HEK293 (cell line): Measurements from ENCODE around the gene CMKLR1.

Experiments
- CTCF ChIA-PET: fragments of 350-600 bp; formaldehyde crosslinking; extraction: SDS; loops from one replicate; lab custom pipeline; 2021; ENCODE audit warnings: antibody characterized with exemption; lab: Yijun Ruan, JAX
- POLR2A ChIA-PET: fragments of 300-600 bp; formaldehyde crosslinking; extraction: SDS; loops from one replicate; lab custom pipeline; 2020; ENCODE audit warnings: antibody characterized with exemption, inconsistent platforms; lab: Yijun Ruan, JAX
- H3K27ac ChIP-seq: fragments of 200-500 bp; sonication (Bioruptor generic); 2 replicates; pipeline ENCODE4 v1.5.1; 2014; ENCODE audit warnings: low read depth, low read length, control low read depth, inconsistent platforms; ENCODE audit errors: extremely low read depth
- H3K36me3 ChIP-seq, 2 experiments: fragments of 200-500 bp in 1 of 2; sonication (Bioruptor generic) in 1 of 2; 1 replicate in 1 of 2; 2 replicates in 1 of 2; pipeline ENCODE4 v1.5.1; 2014 to 2017; ENCODE audit warnings: inconsistent platforms in 2 of 2, low read length in 2 of 2; ENCODE audit not compliant: control insufficient read depth in 2 of 2, insufficient read depth in 1 of 2
- H3K4me1 ChIP-seq: fragments of 200-500 bp; sonication (Bioruptor generic); 2 replicates; pipeline ENCODE4 v1.5.1; 2014; ENCODE audit warnings: mild to moderate bottlenecking, low read length, inconsistent platforms; ENCODE audit not compliant: control insufficient read depth, insufficient read depth
- H3K4me3 ChIP-seq: 2 replicates; pipeline ENCODE4 v1.5.1; 2011; ENCODE audit warnings: low read depth, mild to moderate bottlenecking, control low read depth, low read length, moderate library complexity
- H3K9me3 ChIP-seq: fragments of 200-500 bp; sonication (Bioruptor generic); 2 replicates; pipeline ENCODE4 v1.5.1; 2014; ENCODE audit warnings: low read depth, low read length, inconsistent platforms; ENCODE audit not compliant: control insufficient read depth, insufficient read depth
- EGR2 ChIP-seq: fragments of 450-650 bp; formaldehyde crosslinking; IDR thresholded peaks from 2 replicates; pipeline ENCODE4 v1.5.1; 2016; ENCODE audit warnings: low read depth, missing biosample characterization, missing genetic modification characterization
- HOXC10 ChIP-seq: sonication (generic); formaldehyde crosslinking; IDR thresholded peaks from 2 replicates; pipeline ENCODE4 v1.8.1; 2023; ENCODE audit warnings: mild to moderate bottlenecking, missing genetic modification reagents
- HOXD13 ChIP-seq: sonication (generic); formaldehyde crosslinking; IDR thresholded peaks from 2 replicates; pipeline ENCODE4 v1.8.0; 2022; ENCODE audit warnings: missing genetic modification reagents, borderline replicate concordance
- MYNN ChIP-seq: fragments of 450-650 bp; formaldehyde crosslinking; IDR thresholded peaks from 2 replicates; pipeline ENCODE4 v1.5.1; 2016; ENCODE audit warnings: missing biosample characterization, missing genetic modification characterization, borderline replicate concordance
- RBAK ChIP-seq: fragments of 450-650 bp; formaldehyde crosslinking; IDR thresholded peaks from 2 replicates; pipeline ENCODE4 v1.5.1; 2016; ENCODE audit warnings: missing biosample characterization, missing genetic modification characterization
- SCRT1 ChIP-seq: fragments of 450-650 bp; formaldehyde crosslinking; IDR thresholded peaks from 2 replicates; pipeline ENCODE4 v1.5.1; 2016; ENCODE audit warnings: missing biosample characterization, missing genetic modification characterization, borderline replicate concordance
- YY2 ChIP-seq: fragments of 450-650 bp; formaldehyde crosslinking; IDR thresholded peaks from 2 replicates; pipeline ENCODE4 v1.5.1; 2016; ENCODE audit warnings: missing biosample characterization, missing genetic modification characterization
- ZNF114 ChIP-seq: fragments of 450-650 bp; formaldehyde crosslinking; IDR thresholded peaks from 2 replicates; pipeline ENCODE4 v1.5.0; 2017; ENCODE audit warnings: missing biosample characterization, missing genetic modification characterization
- ZNF2 ChIP-seq: fragments of 450-650 bp; formaldehyde crosslinking; IDR thresholded peaks from 2 replicates; pipeline ENCODE4 v1.5.1; 2016; ENCODE audit warnings: missing biosample characterization, missing genetic modification characterization
- ZNF266 ChIP-seq: fragments of 450-650 bp; formaldehyde crosslinking; IDR thresholded peaks from 2 replicates; pipeline ENCODE4 v1.5.1; 2016; ENCODE audit warnings: missing biosample characterization, missing genetic modification characterization, low read depth
- ZNF311 ChIP-seq: fragments of 450-650 bp; formaldehyde crosslinking; IDR thresholded peaks from 2 replicates; pipeline ENCODE4 v1.5.1; 2017; ENCODE audit warnings: missing biosample characterization, missing genetic modification characterization, borderline replicate concordance
- ZNF37A ChIP-seq: fragments of 450-650 bp; IDR thresholded peaks from 2 replicates; pipeline ENCODE4 v1.5.1; 2018; ENCODE audit warnings: missing biosample characterization, missing genetic modification characterization
- ZNF529 ChIP-seq: fragments of 450-650 bp; formaldehyde crosslinking; IDR thresholded peaks from 2 replicates; pipeline ENCODE4 v1.5.1; 2017; ENCODE audit warnings: missing genetic modification characterization, missing biosample characterization; ENCODE audit not compliant: insufficient replicate concordance
- ZNF561 ChIP-seq: fragments of 450-650 bp; IDR thresholded peaks from 2 replicates; pipeline ENCODE4 v1.5.1; 2018; ENCODE audit warnings: missing biosample characterization, missing genetic modification characterization, borderline replicate concordance
- ZNF654 ChIP-seq: fragments of 450-650 bp; formaldehyde crosslinking; IDR thresholded peaks from 2 replicates; pipeline ENCODE4 v1.5.1; 2016; ENCODE audit warnings: low read depth, missing biosample characterization, missing genetic modification characterization
- ZNF707 ChIP-seq: fragments of 450-650 bp; formaldehyde crosslinking; IDR thresholded peaks from 2 replicates; pipeline ENCODE4 v1.5.1; 2016; ENCODE audit warnings: missing biosample characterization, missing genetic modification characterization
- ZNF76 ChIP-seq: fragments of 450-650 bp; formaldehyde crosslinking; IDR thresholded peaks from 2 replicates; pipeline ENCODE4; 2016; ENCODE audit warnings: low read depth, missing biosample characterization, missing genetic modification characterization, borderline replicate concordance
- TF ChIP-seq, protein P1 (sequence below): fragments of 450-650 bp; IDR thresholded peaks from 2 replicates; pipeline ENCODE4 v1.5.1; 2018; ENCODE audit warnings: missing biosample characterization, mild to moderate bottlenecking, missing genetic modification characterization
- TF ChIP-seq, protein P2 (sequence below): fragments of 450-650 bp; formaldehyde crosslinking; IDR thresholded peaks from 2 replicates; pipeline ENCODE4 v1.5.1; 2016; ENCODE audit warnings: missing biosample characterization, missing genetic modification characterization, borderline replicate concordance
- TF ChIP-seq, protein P3 (sequence below): fragments of 450-650 bp; formaldehyde crosslinking; IDR thresholded peaks from 2 replicates; pipeline ENCODE4 v1.5.1; 2016; ENCODE audit warnings: missing biosample characterization, missing genetic modification characterization

Gene CMKLR1

DNA sequence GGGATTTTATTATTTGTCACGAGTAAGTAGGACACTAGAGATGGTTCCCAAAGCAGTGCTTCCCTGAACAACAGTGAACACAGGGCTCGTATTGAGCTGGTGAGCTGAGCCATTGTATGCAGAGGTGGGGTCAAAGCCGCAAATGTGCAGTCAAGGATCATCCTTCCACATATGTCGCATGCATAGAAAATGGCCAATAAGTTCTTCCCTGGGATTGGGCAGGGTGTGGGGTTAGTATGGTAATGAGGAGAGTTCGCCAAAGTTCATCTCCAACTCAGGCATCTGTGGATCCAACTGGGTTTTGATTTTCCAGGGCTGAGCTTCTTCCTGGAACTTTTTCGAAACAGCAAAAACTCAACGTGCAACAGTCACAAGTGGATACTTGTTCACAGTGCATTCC is 86.6 kb downstream of the CMKLR1 start:
- Histone ChIP-seq H3K27ac (no peak overlapping the region), H3K9me3 (no peaks in the 10 kb centered on the region), H3K4me1 (no peaks in the 10 kb centered on the region)
- CTCF ChIA-PET: no interaction called here
- POLR2A ChIA-PET: no interaction called here
- no peak for TF ChIP-seq ZNF2 (tag by site-specific recombination)
- TF ChIP-seq SCRT1 (tag by site-specific recombination): no peak
- TF ChIP-seq, protein P1, sequence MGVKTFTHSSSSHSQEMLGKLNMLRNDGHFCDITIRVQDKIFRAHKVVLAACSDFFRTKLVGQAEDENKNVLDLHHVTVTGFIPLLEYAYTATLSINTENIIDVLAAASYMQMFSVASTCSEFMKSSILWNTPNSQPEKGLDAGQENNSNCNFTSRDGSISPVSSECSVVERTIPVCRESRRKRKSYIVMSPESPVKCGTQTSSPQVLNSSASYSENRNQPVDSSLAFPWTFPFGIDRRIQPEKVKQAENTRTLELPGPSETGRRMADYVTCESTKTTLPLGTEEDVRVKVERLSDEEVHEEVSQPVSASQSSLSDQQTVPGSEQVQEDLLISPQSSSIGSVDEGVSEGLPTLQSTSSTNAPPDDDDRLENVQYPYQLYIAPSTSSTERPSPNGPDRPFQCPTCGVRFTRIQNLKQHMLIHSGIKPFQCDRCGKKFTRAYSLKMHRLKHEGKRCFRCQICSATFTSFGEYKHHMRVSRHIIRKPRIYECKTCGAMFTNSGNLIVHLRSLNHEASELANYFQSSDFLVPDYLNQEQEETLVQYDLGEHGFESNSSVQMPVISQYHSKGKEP (tag by site-specific recombination): no peak
- TF ChIP-seq, protein P2, sequence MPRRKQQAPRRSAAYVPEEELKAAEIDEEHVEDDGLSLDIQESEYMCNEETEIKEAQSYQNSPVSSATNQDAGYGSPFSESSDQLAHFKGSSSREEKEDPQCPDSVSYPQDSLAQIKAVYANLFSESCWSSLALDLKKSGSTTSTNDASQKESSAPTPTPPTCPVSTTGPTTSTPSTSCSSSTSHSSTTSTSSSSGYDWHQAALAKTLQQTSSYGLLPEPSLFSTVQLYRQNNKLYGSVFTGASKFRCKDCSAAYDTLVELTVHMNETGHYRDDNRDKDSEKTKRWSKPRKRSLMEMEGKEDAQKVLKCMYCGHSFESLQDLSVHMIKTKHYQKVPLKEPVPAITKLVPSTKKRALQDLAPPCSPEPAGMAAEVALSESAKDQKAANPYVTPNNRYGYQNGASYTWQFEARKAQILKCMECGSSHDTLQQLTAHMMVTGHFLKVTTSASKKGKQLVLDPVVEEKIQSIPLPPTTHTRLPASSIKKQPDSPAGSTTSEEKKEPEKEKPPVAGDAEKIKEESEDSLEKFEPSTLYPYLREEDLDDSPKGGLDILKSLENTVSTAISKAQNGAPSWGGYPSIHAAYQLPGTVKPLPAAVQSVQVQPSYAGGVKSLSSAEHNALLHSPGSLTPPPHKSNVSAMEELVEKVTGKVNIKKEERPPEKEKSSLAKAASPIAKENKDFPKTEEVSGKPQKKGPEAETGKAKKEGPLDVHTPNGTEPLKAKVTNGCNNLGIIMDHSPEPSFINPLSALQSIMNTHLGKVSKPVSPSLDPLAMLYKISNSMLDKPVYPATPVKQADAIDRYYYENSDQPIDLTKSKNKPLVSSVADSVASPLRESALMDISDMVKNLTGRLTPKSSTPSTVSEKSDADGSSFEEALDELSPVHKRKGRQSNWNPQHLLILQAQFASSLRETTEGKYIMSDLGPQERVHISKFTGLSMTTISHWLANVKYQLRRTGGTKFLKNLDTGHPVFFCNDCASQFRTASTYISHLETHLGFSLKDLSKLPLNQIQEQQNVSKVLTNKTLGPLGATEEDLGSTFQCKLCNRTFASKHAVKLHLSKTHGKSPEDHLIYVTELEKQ (tag by site-specific recombination): no peak
- no peak for TF ChIP-seq HOXC10
- TF ChIP-seq YY2: no peak
- TF ChIP-seq, all 188 proteins: peak for 0
- Histone ChIP-seq H3K4me3 (no peak overlapping the region), H3K36me3 (no peaks in the 10 kb centered on the region)

DNA sequence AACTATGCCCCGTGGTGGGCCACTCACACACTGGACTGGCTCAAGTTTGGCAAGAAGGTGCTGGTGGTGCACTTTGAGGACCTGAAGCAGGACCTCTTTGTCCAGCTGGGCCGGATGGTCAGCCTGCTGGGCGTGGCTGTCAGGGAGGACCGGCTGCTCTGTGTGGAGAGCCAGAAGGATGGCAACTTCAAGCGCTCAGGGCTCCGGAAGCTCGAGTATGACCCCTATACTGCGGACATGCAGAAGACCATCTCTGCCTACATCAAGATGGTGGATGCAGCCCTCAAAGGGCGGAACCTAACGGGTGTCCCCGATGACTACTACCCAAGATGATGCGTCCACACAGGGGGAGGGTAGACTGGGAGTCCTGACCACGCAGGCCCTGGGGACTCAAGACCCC is 91.1 kb downstream of the CMKLR1 start:
- POLR2A ChIA-PET: no interaction called here
- Histone ChIP-seq H3K27ac (no peak overlapping the region), H3K4me1 (no peaks in the 10 kb centered on the region), H3K9me3 (no peaks in the 10 kb centered on the region), H3K4me3 (no peak overlapping the region), H3K36me3 (no peaks in the 10 kb centered on the region)
- TF ChIP-seq ZNF561 (tag by site-specific recombination) (no peak), ZNF76 (tag by site-specific recombination) (no peak)
- CTCF ChIA-PET: interaction anchor here (1.1 kb wide), 1 partner anchor 11 kb away, joined by 4 read pairs; no protein-coding TSS in a partner anchor

- H3K9me3 ChIP-seq: no peaks in the 10 kb centered on the region
- ChIA-PET CTCF (interaction anchor here (1.1 to 1.5 kb wide), 3 partner anchors 10 to 335 kb away, joined by 3 to 4 read pairs (median 4); no protein-coding TSS in a partner anchor), POLR2A (no interaction called here)
- no peak overlapping the region for H3K4me3 ChIP-seq
- H3K4me1 ChIP-seq: no peaks in the 10 kb centered on the region
- H3K36me3 ChIP-seq: no peaks in the 10 kb centered on the region
- H3K27ac ChIP-seq: no peak overlapping the region
- TF ChIP-seq ZNF707 (tag by site-specific recombination): no peak
- TF ChIP-seq ZNF529 (tag by site-specific recombination): no peak
- no peak for TF ChIP-seq RBAK (tag by site-specific recombination)
- TF ChIP-seq ZNF654: no peak
- TF ChIP-seq MYNN (tag by site-specific recombination): no peak
- no peak for TF ChIP-seq EGR2 (tag by site-specific recombination)
- no peak for TF ChIP-seq ZNF266
- no peak for TF ChIP-seq ZNF114 (tag by site-specific recombination)
- no peak for TF ChIP-seq ZNF311 (tag by site-specific recombination)
- TF ChIP-seq HOXD13 (CRISPR knock-in tag): no peak
- TF ChIP-seq, protein P3, sequence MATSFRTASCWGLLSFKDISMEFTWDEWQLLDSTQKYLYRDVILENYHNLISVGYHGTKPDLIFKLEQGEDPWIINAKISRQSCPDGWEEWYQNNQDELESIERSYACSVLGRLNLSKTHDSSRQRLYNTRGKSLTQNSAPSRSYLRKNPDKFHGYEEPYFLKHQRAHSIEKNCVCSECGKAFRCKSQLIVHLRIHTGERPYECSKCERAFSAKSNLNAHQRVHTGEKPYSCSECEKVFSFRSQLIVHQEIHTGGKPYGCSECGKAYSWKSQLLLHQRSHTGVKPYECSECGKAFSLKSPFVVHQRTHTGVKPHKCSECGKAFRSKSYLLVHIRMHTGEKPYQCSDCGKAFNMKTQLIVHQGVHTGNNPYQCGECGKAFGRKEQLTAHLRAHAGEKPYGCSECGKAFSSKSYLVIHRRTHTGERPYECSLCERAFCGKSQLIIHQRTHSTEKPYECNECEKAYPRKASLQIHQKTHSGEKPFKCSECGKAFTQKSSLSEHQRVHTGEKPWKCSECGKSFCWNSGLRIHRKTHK: no peak
- TF ChIP-seq ZNF37A (tag by site-specific recombination): no peak
Measured at GRCh38 chr12:108247130-108247529, 92.0 kb downstream of the CMKLR1 start.
